Esophagus muscularis mucosa (tissue), 4 donors: Measurements from ENCODE around the gene ACOXL.

Experiments used
- EP300 ChIP-seq: sonication (generic); formaldehyde crosslinking; IDR thresholded peaks from one replicate; pipeline ENCODE4 v1.6.1; 2017; ENCODE audit warnings: antibody characterized with exemption
- POLR2A ChIP-seq: fragments of 450-650 bp; IDR thresholded peaks from one replicate; pipeline ENCODE4 v1.6.1; 2017; ENCODE audit warnings: antibody characterized with exemption, moderate library complexity, mild to moderate bottlenecking, low read depth
- POLR2AphosphoS5 ChIP-seq, 2 donors: sonication (generic); formaldehyde crosslinking; IDR thresholded peaks; one replicate each; pipeline ENCODE4 v1.6.1; 2017; ENCODE audit warnings: antibody characterized with exemption in 2 of 2
- TF ChIP-seq, protein P1 (sequence below), 3 experiments: fragments of 200-600 bp in 2 of 3; fragments of 450-650 bp in 1 of 3; sonication (generic) in 2 of 3; IDR thresholded peaks; one replicate each; pipeline ENCODE4 v1.5.1; 2017 to 2019; ENCODE audit warnings: antibody characterized with exemption in 3 of 3, mild to moderate bottlenecking in 2 of 3, moderate library complexity in 1 of 3

DNA sequence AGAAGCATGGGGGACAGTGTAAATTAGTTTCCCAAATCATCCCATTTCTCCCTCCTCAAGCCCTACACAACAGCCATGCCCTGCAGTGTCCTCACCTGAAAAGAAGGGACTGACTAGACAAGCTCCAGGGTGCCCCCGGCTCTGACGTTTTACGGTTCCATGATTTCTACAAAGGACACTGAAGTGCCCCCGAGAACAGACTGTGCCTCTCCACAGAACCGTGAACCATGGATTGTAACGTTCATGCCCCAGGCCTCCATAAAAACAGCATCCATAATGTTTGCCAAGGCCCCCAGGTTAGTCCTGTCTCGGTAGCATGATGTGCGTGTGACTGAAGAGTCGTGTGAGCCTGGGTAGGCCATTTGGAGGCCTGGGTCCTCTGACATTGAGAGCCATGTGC, 7.0 kb upstream of the ACOXL start:
- no peak for TF ChIP-seq POLR2AphosphoS5 (IDR thresholded peaks at IDR 0.05)
- TF ChIP-seq POLR2A, result no peak
- TF ChIP-seq, protein P1, sequence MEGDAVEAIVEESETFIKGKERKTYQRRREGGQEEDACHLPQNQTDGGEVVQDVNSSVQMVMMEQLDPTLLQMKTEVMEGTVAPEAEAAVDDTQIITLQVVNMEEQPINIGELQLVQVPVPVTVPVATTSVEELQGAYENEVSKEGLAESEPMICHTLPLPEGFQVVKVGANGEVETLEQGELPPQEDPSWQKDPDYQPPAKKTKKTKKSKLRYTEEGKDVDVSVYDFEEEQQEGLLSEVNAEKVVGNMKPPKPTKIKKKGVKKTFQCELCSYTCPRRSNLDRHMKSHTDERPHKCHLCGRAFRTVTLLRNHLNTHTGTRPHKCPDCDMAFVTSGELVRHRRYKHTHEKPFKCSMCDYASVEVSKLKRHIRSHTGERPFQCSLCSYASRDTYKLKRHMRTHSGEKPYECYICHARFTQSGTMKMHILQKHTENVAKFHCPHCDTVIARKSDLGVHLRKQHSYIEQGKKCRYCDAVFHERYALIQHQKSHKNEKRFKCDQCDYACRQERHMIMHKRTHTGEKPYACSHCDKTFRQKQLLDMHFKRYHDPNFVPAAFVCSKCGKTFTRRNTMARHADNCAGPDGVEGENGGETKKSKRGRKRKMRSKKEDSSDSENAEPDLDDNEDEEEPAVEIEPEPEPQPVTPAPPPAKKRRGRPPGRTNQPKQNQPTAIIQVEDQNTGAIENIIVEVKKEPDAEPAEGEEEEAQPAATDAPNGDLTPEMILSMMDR (IDR thresholded peaks at IDR 0.05), result no peak
- no peak for TF ChIP-seq EP300
